H1 (cell line): ENCODE results near the gene STK40. TPM values are rescaled to one million over a fixed set of nuclear protein-coding genes. Genes with fewer than 3 reads are reported as not detected.
A peak's percentile ranks its signal among the peaks of the same experiment; 100 is the strongest.

Experiments used
- CTCF ChIA-PET: fragments of 300-600 bp; sonication (Branson Sonifier 250); formaldehyde crosslinking; loops from one replicate; lab custom pipeline; 2021; ENCODE audit not compliant: partially characterized antibody; lab: Charles Lee
- POLR2A ChIA-PET: fragments of 300-600 bp; sonication (Branson Sonifier 250); formaldehyde crosslinking; loops from one replicate; lab custom pipeline; 2021; ENCODE audit warnings: inconsistent platforms; ENCODE audit not compliant: partially characterized antibody; lab: Charles Lee
- DNase-seq, 2 experiments: peaks; one replicate each; pipeline versions ENCODE4 v3.0.0 to v3.0.0-alpha.2; 2010 to 2022; ENCODE audit warnings: low spot score in 2 of 2, low read depth in 1 of 2, mixed read lengths in 1 of 2
- FAIRE-seq: peaks from 2 replicates; lab custom pipeline; 2011; peaks lifted over from hg19 to GRCh38; lab: Jason Lieb, UNC
- H2AFZ ChIP-seq: 2 replicates; pipeline ENCODE4 v1.8.1; 2012; ENCODE audit warnings: low read length, inconsistent platforms
- H2AK5ac ChIP-seq: 2 replicates; pipeline ENCODE4 v1.6.1; 2013; ENCODE audit warnings: low read depth, low read length
- H2BK120ac ChIP-seq: replicated peaks from 2 replicates; pipeline ENCODE3; 2013; ENCODE audit warnings: low read depth, low read length, inconsistent platforms
- H2BK12ac ChIP-seq: 2 replicates; pipeline ENCODE4 v1.6.1; 2013; ENCODE audit warnings: low read depth, low read length
- H2BK15ac ChIP-seq: 2 replicates; pipeline ENCODE4 v1.6.1; 2013; ENCODE audit warnings: low read length
- H2BK20ac ChIP-seq: 2 replicates; pipeline ENCODE4 v1.6.1; 2013; ENCODE audit warnings: low read length
- H2BK5ac ChIP-seq: 2 replicates; pipeline ENCODE4 v1.6.1; 2013; ENCODE audit warnings: low read depth, low read length
- H3K14ac ChIP-seq: 2 replicates; pipeline ENCODE4 v1.6.1; 2013; ENCODE audit warnings: inconsistent platforms; ENCODE audit not compliant: insufficient read length
- H3K18ac ChIP-seq: 2 replicates; pipeline ENCODE4 v1.6.1; 2013; ENCODE audit warnings: low read length; ENCODE audit errors: extremely low read depth
- H3K23ac ChIP-seq: 2 replicates; pipeline ENCODE4 v1.6.1; 2013; ENCODE audit warnings: inconsistent platforms; ENCODE audit not compliant: insufficient read length
- H3K23me2 ChIP-seq: 2 replicates; pipeline ENCODE4 v1.6.1; 2013; ENCODE audit warnings: low read depth, low read length
- H3K27ac ChIP-seq: 2 replicates; pipeline ENCODE4 v1.6.1; 2011; ENCODE audit warnings: low read depth, low read length, inconsistent platforms
- H3K27me3 ChIP-seq, 4 experiments: replicated peaks in 1 of 4; 1 replicate in 1 of 4; 2 replicates in 3 of 4; pipeline versions ENCODE4 v1.6.1 to v1.8.1; 2011 to 2013; ENCODE audit warnings: low read length in 3 of 4, mild to moderate bottlenecking in 3 of 4, inconsistent platforms in 2 of 4, mixed read lengths in 2 of 4, moderate library complexity in 1 of 4; ENCODE audit not compliant: control insufficient read depth in 3 of 4, insufficient read depth in 3 of 4; ENCODE audit errors: extremely low read depth in 1 of 4
- H3K36me3 ChIP-seq, 4 experiments: 2 replicates each; pipeline versions ENCODE4 v1.6.1 to v1.8.1; 2011 to 2013; ENCODE audit warnings: mild to moderate bottlenecking in 4 of 4, low read length in 3 of 4, moderate library complexity in 2 of 4, control low read depth in 1 of 4, inconsistent platforms in 1 of 4; ENCODE audit not compliant: insufficient read depth in 4 of 4, control insufficient read depth in 2 of 4
- H3K4ac ChIP-seq: replicated peaks from 2 replicates; pipeline ENCODE3; 2013; ENCODE audit warnings: low read length, low read depth, mixed read lengths, inconsistent platforms; ENCODE audit not compliant: insufficient read length
- H3K4me1 ChIP-seq, 4 experiments: replicated peaks in 1 of 4; 1 replicate in 1 of 4; 2 replicates in 3 of 4; pipeline versions ENCODE4 v1.6.1 to v1.8.1; 2011 to 2013; ENCODE audit warnings: low read length in 3 of 4, inconsistent platforms in 2 of 4, mixed read lengths in 1 of 4; ENCODE audit not compliant: insufficient read depth in 4 of 4, control insufficient read depth in 3 of 4
- H3K4me2 ChIP-seq, 2 experiments: 2 replicates each; pipeline versions ENCODE4 v1.6.1 to v1.8.1; 2011 to 2013; ENCODE audit warnings: low read depth in 2 of 2, low read length in 2 of 2, control low read depth in 1 of 2, inconsistent platforms in 1 of 2, mild to moderate bottlenecking in 1 of 2; ENCODE audit not compliant: insufficient read depth in 1 of 2
- H3K4me3 ChIP-seq, 4 experiments: fragments of 200-600, 300-600 bp in 1 of 4; sonication (generic), shearing (Covaris generic), sonication (Bioruptor Twin) in 1 of 4; 2 replicates each; pipeline versions ENCODE4 v1.5.1 to v1.8.1; 2011 to 2016; ENCODE audit warnings: low read length in 4 of 4, low read depth in 3 of 4, control low read depth in 2 of 4, inconsistent platforms in 2 of 4, mild to moderate bottlenecking in 2 of 4, mixed read lengths in 1 of 4, moderate library complexity in 1 of 4; ENCODE audit not compliant: insufficient read depth in 2 of 4; ENCODE audit errors: extremely low read depth in 1 of 4
- H3K56ac ChIP-seq: replicated peaks from 2 replicates; pipeline ENCODE3; 2013; ENCODE audit warnings: low read depth, mild to moderate bottlenecking, mixed read lengths, low read length, inconsistent platforms; ENCODE audit not compliant: insufficient read length
- H3K79me1 ChIP-seq: 2 replicates; pipeline ENCODE4 v1.6.1; 2013; ENCODE audit warnings: low read depth, low read length, control low read depth
- H3K79me2 ChIP-seq, 2 experiments: 2 replicates each; pipeline versions ENCODE4 v1.6.1 to v1.8.1; 2012 to 2013; ENCODE audit warnings: low read length in 2 of 2, mild to moderate bottlenecking in 2 of 2, inconsistent platforms in 1 of 2; ENCODE audit not compliant: insufficient read depth in 2 of 2, control insufficient read depth in 1 of 2
- H3K9ac ChIP-seq, 4 experiments: replicated peaks in 1 of 4; 1 replicate in 1 of 4; 2 replicates in 3 of 4; pipeline versions ENCODE4 v1.6.1 to v1.8.1; 2011 to 2013; ENCODE audit warnings: low read depth in 3 of 4, low read length in 3 of 4, control low read depth in 2 of 4, mild to moderate bottlenecking in 2 of 4, moderate library complexity in 2 of 4, inconsistent platforms in 1 of 4; ENCODE audit errors: extremely low read depth in 1 of 4
- H3K9me3 ChIP-seq, 2 experiments: 2 replicates each; pipeline versions ENCODE4 v1.6.1 to v1.8.1; 2012 to 2013; ENCODE audit warnings: mild to moderate bottlenecking in 2 of 2, moderate library complexity in 2 of 2, control low read depth in 1 of 2, inconsistent platforms in 1 of 2, low read depth in 1 of 2, low read length in 1 of 2, mixed read lengths in 1 of 2; ENCODE audit not compliant: insufficient read depth in 2 of 2
- H4K20me1 ChIP-seq, 2 experiments: replicated peaks in 1 of 2; 2 replicates each; pipeline versions ENCODE3 to v1.8.1; 2011 to 2013; ENCODE audit warnings: inconsistent platforms in 2 of 2, low read length in 2 of 2, mild to moderate bottlenecking in 1 of 2; ENCODE audit not compliant: insufficient read depth in 2 of 2, control insufficient read depth in 1 of 2
- H4K5ac ChIP-seq: 2 replicates; pipeline ENCODE4 v1.6.1; 2013; ENCODE audit warnings: low read length, low read depth, mixed read lengths, inconsistent platforms; ENCODE audit not compliant: insufficient read length
- H4K8ac ChIP-seq: 2 replicates; pipeline ENCODE4 v1.8.0; 2013; ENCODE audit warnings: mild to moderate bottlenecking, moderate library complexity, low read length, inconsistent platforms; ENCODE audit not compliant: insufficient read depth; ENCODE audit errors: extremely low read depth
- H4K91ac ChIP-seq: replicated peaks from 2 replicates; pipeline ENCODE3; 2013; ENCODE audit warnings: low read length, mixed read lengths, inconsistent platforms; ENCODE audit not compliant: insufficient read length
- EP300 ChIP-seq, 2 experiments: IDR thresholded peaks; 1 replicate in 1 of 2; 2 replicates in 1 of 2; pipeline ENCODE4 v1.6.1; 2011 to 2012; ENCODE audit warnings: low read depth in 2 of 2, low read length in 2 of 2, mild to moderate bottlenecking in 2 of 2, borderline replicate concordance in 1 of 2, inconsistent platforms in 1 of 2, moderate library complexity in 1 of 2
- MAX ChIP-seq: IDR thresholded peaks from 2 replicates; pipeline ENCODE4 v1.6.1; 2012; ENCODE audit warnings: inconsistent platforms
- NANOG ChIP-seq: IDR thresholded peaks from 2 replicates; pipeline ENCODE4 v1.6.1; 2011; ENCODE audit warnings: low read length, low read depth, mild to moderate bottlenecking, inconsistent platforms; ENCODE audit not compliant: insufficient read depth, poor library complexity, severe bottlenecking
- PHF8 ChIP-seq: fragments of 200-600 bp; sonication (generic); conservative IDR thresholded peaks from 2 replicates; pipeline ENCODE4 v1.7.1; 2012; ENCODE audit warnings: low read depth, mild to moderate bottlenecking, inconsistent platforms, low read length, moderate library complexity
- RXRA ChIP-seq: IDR thresholded peaks from 2 replicates; pipeline ENCODE4 v1.6.1; 2011; ENCODE audit warnings: low read depth, mild to moderate bottlenecking, low read length, moderate library complexity; ENCODE audit not compliant: insufficient read depth
- SAP30 ChIP-seq: fragments of 300-600 bp; sonication (generic); IDR thresholded peaks from 2 replicates; pipeline ENCODE4 v1.7.1; 2012; ENCODE audit warnings: low read length, moderate library complexity, mild to moderate bottlenecking, inconsistent platforms; ENCODE audit not compliant: insufficient read depth, insufficient replicate concordance
- SP2 ChIP-seq: IDR thresholded peaks from 2 replicates; pipeline ENCODE4 v1.6.1; 2012; ENCODE audit warnings: mild to moderate bottlenecking, low read length, inconsistent platforms
- SRF ChIP-seq: IDR thresholded peaks from 2 replicates; pipeline ENCODE4 v1.6.1; 2011; ENCODE audit warnings: mild to moderate bottlenecking, low read depth, low read length, moderate library complexity
- TBP ChIP-seq: IDR thresholded peaks from 2 replicates; pipeline ENCODE4 v1.6.1; 2011; ENCODE audit warnings: low read depth, low read length, improper control_type of control experiment
- WGBS, 2 experiments: shearing (Covaris generic) in 1 of 2; methylation state at CpG; one replicate each; pipeline versions ENCODE4 v1.1.6 to v1.1.7; 2013 to 2015; ENCODE audit warnings: low lambda C conversion rate in 2 of 2, mixed read lengths in 2 of 2, inconsistent platforms in 1 of 2, low coverage in 1 of 2, missing lambda C conversion rate in 1 of 2; ENCODE audit not compliant: insufficient replicate concordance in 2 of 2, insufficient coverage in 1 of 2, insufficient read length in 1 of 2; ENCODE audit errors: extremely low coverage in 1 of 2, missing lambda C conversion rate in 1 of 2; 5-methylcytosine and 5-hydroxymethylcytosine counted together
- polyA plus RNA-seq, 7 experiments: library from polyadenylated mRNA; depleted of rRNA in 3 of 7; stranded (reverse) in 5 of 7; unstranded in 2 of 7; fragments of >200 nt in 5 of 7; fragments of 200-250 nt in 2 of 7; gene quantifications; 1 replicate in 5 of 7; 2 replicates in 1 of 7; 4 replicates in 1 of 7; pipeline versions ENCODE4 v1.2.1 to v1.2.3, GENCODE V29; 2011 to 2013; ENCODE audit warnings: missing spikeins in 2 of 7, mixed read lengths in 2 of 7
- total RNA-seq: library from RNA; stranded (reverse); fragmentation: NEBNext Ultra II Directional; extraction: Animal tissue kit (Norgen Biotek cat#: 25700); gene quantifications from 2 replicates; pipeline ENCODE4 v1.2.1, GENCODE V29; 2021

STK40 gene
- total and polyA plus RNA-seq, 2 of the 8 experiments (the other 6 are each of a cell fraction or from before 2014, with no cell fraction given) = 13.6 to 28.6 TPM

GRCh38 chr1:36328088-36328480 is 57.6 kb downstream of the STK40 start:
- H4K5ac ChIP-seq = no peak overlapping the region
- ChIA-PET CTCF (interaction anchor here (2.4 to 3.1 kb wide), 2 partner anchors 14 to 22 kb away, joined by 5 to 19 read pairs; partner anchors contain the start of gene SH3D21), POLR2A (no interaction called here)
- TF ChIP-seq SP2 (no peak), SRF (no peak), NANOG (no peak), RXRA (no peak), EP300 (IDR thresholded peaks at IDR 0.05; ENCODE audit: borderline replicate concordance in 1 of 2, low read depth in 2 of 2, low read length in 2 of 2) (no peak), TBP (no peak), SAP30 (no peak), PHF8 (no peak), MAX (no peak)
- H2BK120ac ChIP-seq = no peak overlapping the region
- H3K9me3 ChIP-seq = no peaks in the 10 kb centered on the region
- no peak for FAIRE-seq
- no peak overlapping the region for H4K91ac ChIP-seq
- no peak overlapping the region for H2AFZ ChIP-seq
- no peak overlapping the region for H3K4ac ChIP-seq
- peaks cover 9% of the 10 kb centered on the region for H3K23me2 ChIP-seq
- peaks cover 0 to 19% (median 6%) of the 10 kb centered on the region in 4 experiments; a peak in 5 of 7 replicates for H3K27me3 ChIP-seq
- no peak overlapping the region for H4K8ac ChIP-seq
- no peak overlapping the region for H2BK12ac ChIP-seq
- H2AK5ac ChIP-seq = 0 out of 2 replicates have a peak overlapping the region, but pooled peaks have one; percentile 9
- 87% methylated on average over 6 of the region's 6 CpGs; no CpG with 5 or more reads in 1 of the 2 experiments for WGBS, 2 experiments
- no peaks in the 10 kb centered on the region for H3K79me2 ChIP-seq
- no peak overlapping the region for H3K4me3 ChIP-seq
- H3K4me1 ChIP-seq = peaks cover 0 to 11% (median 5%) of the 10 kb centered on the region in 4 experiments; a peak in 6 of 7 replicates
- no peak overlapping the region for H2BK20ac ChIP-seq
- no peak overlapping the region for H3K4me2 ChIP-seq
- H3K14ac ChIP-seq = no peak overlapping the region
- no peak overlapping the region for H3K9ac ChIP-seq
- no peak overlapping the region for H3K56ac ChIP-seq
- DNase-seq = no peak
- no peak overlapping the region for H2BK15ac ChIP-seq
- H3K18ac ChIP-seq = no peak overlapping the region
- H4K20me1 ChIP-seq = no peaks in the 10 kb centered on the region
- no peaks in the 10 kb centered on the region for H3K36me3 ChIP-seq
- no peaks in the 10 kb centered on the region; the same call in 1 of the 2 replicates for H3K79me1 ChIP-seq
- no peak overlapping the region for H3K23ac ChIP-seq
- no peak overlapping the region for H3K27ac ChIP-seq
- H2BK5ac ChIP-seq = no peak overlapping the region
